Coronary artery (tissue), 2 donors: Measurements from ENCODE around the gene TTC28.

ENCODE experiments used
- DNase-seq: peaks from one replicate; pipeline ENCODE4 v3.0.0-alpha.2; 2017; ENCODE audit warnings: low spot score
- H3K27ac ChIP-seq, 2 donors: fragments of 200-600 bp; sonication (generic); one replicate each; pipeline ENCODE4 v1.5.1; 2016 to 2019
- H3K4me3 ChIP-seq: fragments of 200-600 bp; sonication (generic); 2 replicates; pipeline ENCODE4 v1.5.1; 2016; ENCODE audit warnings: mild to moderate bottlenecking, moderate library complexity
- TF ChIP-seq, protein P1 (sequence below): fragments of 200-600 bp; sonication (generic); IDR thresholded peaks from one replicate; pipeline ENCODE4 v1.5.1; 2019; ENCODE audit warnings: antibody characterized with exemption

TTC28 gene

DNA sequence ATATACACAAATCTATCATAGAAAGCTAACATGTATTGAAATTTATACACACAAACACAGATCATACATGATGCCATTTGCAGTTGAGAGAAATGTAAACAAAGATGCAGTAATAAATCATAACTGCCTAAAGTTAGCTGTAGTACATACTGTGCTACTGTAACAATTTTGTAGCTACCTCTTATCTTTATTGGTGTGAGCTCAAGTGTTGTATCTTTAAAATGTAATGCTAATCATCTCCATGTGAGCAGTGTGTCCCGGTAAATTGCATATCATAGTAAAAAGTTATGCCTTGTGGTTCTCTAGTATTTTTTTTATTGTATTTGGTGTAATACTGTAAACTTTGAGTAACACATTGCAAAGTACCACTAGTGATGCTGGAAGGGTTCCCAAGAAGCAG, 743.7 kb downstream of the TTC28 start:
- no peak overlapping the region for H3K4me3 ChIP-seq
- no peak for DNase-seq
- TF ChIP-seq, protein P1, sequence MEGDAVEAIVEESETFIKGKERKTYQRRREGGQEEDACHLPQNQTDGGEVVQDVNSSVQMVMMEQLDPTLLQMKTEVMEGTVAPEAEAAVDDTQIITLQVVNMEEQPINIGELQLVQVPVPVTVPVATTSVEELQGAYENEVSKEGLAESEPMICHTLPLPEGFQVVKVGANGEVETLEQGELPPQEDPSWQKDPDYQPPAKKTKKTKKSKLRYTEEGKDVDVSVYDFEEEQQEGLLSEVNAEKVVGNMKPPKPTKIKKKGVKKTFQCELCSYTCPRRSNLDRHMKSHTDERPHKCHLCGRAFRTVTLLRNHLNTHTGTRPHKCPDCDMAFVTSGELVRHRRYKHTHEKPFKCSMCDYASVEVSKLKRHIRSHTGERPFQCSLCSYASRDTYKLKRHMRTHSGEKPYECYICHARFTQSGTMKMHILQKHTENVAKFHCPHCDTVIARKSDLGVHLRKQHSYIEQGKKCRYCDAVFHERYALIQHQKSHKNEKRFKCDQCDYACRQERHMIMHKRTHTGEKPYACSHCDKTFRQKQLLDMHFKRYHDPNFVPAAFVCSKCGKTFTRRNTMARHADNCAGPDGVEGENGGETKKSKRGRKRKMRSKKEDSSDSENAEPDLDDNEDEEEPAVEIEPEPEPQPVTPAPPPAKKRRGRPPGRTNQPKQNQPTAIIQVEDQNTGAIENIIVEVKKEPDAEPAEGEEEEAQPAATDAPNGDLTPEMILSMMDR, result no peak
- no peak overlapping the region for H3K27ac ChIP-seq

DNA sequence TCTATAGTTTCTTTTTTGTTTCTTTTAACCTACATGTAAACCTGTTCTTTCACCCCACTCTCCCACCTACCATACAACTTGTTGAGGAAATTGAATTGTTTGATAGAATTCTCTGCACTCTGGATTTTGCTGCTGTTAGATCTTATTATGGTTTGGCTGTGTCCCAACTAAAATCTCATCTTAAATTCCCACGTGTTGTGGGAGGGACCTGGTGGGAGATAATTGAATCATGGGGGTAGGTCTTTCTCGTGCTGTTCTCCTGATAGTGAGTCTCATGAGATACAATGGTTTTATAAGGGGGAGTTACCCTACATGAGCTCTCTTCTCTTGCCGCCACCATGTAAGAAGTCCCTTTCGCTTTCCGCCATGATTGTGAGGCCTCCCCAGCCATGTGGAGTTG, 745.6 kb downstream of the TTC28 start:
- H3K27ac ChIP-seq, result no peak overlapping the region
- no peak overlapping the region for H3K4me3 ChIP-seq
- TF ChIP-seq, protein P1, result no peak
- DNase-seq, result no peak

DNA sequence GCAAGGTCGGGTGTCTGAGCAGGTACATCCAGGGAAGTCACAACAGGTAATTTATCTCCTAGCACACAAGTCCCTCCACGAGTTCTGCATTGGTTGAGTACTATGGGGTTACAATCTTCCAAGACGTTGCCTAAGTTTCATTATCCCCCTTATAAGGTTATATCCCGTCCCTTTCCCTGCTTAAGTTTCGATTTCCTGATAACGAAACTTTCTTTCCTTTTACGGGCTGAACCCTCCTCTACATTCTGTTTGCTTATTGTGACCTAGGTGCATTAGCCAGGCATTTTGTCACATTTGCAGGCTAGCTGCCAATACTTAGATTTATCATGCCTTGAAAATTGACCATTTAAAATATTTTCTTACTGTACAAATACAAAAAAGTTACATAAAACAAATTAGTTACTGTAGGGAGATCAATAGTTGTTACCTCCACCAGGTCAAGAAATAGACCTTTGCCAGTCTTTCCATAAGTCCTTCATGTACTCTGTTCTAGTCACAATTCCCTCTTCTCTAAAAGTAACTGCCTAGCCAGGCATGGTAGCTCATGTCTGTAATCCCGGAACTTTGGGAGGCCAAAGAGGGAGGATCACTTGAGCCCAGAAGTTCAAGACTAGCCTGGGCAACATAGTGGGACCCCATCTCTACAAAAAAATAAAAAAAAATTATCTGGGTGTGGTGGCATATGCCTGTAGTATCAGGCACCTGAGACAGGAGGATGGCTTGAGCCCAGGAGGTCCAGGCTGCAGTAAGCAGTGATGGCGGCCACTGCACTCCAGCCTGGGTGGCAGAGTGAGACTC, 746.3 kb downstream of the TTC28 start:
- DNase-seq, result no peak
- Histone ChIP-seq H3K27ac (no peak overlapping the region), H3K4me3 (no peak overlapping the region)
- TF ChIP-seq, protein P1, result no peak

DNA sequence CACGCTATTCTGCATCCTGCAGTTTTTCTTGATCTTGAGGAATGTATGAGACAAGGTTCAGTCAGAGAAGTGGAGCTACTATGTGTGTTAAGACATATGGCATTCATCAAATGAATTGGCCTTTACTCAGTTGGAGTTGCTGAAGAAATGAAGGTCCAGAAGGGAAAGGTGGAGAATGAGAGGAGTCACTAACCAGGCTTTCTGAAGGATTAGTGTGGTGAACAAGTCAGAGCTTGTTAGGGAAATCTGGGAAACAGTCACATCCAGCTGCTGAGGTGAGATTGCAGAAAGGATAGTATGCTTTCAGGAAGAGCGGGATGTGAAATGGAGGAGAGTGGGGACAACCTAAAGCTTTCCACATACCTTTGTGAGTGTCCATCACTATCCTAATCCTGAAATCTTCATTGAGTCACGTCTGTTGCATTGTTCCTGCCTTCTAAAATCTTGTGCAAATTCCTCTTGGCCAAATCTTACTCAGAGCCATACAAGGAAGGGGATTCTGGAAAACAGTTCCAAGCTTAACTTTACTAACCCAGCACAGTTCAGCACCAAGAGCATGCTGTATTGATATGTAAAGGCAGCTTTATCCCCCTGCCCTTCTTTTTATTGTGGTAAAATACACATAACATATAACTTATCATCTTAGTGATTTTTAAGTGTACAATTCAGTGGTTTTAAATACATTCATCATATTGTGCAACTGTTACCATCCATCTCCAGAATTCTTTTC, 749.1 kb downstream of the TTC28 start:
- TF ChIP-seq, protein P1, result no peak
- Histone ChIP-seq H3K27ac (no peak overlapping the region), H3K4me3 (no peak overlapping the region)
- DNase-seq, result no peak
